ENCODE results near the gene EFNB1.

EFNB1 gene

DNA sequence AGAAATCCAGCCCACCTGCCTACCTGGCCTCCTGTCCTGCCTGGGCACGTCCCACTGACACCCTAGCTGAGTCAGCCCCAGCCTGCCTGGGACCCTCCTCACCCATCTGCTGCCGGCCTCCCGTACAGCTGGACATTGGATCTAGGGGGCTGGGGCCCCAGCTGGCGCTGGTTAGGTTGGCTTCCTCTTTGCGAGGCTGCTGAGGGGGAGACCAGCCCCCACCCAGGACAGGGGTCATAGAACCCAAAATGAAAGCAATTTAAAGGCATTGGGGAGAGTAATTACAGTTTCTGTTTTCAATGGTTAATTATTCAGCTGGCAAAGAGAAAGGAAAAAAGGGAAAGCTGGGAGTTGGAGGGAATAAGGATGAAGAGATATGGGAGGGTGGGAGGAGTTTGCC, 15.8 kb downstream of the EFNB1 start:
- no peak for DNase-seq

DNA sequence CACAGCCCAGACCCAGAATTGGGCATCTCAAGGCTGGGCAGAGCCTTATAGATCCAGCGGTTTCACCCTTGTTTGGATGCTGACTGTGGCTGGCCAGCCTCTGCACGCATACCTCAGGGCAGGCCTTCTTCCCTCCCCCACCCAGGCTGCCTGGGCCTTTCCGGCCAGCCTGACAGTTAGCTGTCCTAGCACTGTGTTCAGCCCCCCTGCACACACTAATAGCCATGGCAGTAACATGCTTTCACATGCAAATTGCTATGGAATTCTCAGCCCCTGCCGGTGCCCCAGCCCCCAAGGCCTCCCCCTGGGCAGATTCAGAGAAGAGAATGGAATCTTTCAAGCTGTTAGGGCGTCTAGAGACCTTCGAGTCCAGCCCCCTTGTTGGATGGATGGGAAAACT, 17.7 kb downstream of the EFNB1 start:
- DNase-seq = no peak

DNA sequence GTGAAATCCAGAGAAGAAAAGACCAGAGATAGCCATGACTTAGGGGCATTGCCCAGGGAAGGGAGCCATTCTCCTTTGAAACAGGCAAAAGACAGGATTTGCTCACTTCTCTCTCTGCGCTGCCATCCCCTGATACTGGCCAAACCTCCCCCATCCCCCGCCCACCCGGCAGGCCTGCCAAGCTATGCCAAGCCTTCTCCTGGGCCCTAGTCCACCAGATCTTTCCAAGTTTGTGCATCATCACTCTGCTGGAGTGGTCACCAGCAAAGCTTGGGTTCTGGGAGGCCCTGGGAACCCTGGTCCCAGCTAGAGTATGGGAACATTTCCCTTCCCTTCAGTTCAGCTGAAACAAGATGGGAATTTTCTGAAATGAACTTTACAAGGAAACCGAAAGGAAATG, 18.4 kb downstream of the EFNB1 start:
- no peak for DNase-seq

DNA sequence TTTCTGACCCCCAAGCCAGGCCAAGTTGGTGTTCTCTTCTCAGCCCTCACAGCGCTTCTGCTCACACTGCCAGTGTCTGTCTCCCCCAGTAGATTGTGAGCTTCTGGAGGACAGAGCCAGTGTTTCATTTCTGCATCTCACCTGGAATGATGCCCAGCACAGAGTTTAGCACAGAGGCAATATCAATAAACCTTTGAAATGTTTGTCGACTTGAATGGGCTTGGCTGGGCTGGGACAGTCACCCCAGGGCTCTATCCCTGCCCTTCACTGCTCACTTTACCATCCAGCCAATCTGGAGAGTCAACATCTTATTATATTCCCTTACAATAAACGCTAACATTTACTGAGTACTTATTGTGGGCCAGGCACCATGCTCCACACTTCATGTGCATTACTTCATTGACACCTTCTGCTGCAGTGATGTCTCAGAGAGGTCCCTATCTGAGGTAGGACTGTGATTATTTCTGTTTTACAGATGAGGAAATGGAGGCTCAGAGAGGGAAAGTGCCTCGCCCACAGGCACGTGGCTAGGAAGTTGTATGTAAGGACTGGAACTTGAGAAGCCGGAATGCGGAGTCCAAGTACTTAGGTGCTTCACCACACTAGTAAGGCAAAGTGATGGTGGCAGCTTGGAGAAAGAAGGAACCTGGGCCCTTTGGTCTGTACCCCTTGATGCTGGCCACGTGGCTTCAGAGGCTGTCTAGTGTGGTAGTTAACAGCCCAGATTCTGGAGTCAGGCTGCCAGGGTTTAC, 19.5 kb downstream of the EFNB1 start:
- no peak for DNase-seq

DNA sequence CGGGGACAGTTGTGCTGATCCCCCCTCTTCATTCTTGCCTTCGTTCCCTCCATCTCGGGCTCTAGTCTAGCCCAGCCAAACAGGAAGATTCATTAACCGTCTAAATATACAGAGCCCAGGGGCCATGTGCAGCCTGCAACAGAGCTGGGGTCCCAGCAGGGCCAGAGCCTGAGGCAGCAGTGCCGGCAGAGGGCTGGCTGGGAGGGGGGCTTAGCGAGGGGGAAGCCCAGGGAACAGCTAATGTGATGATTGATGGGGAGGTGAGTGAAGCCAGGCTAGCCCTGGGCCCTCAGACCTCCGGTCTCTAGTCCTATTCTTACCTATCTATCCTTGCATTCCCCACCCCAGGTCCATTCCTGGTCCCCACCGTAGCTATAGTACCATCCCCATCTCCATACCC, 22.3 kb downstream of the EFNB1 start:
- no peak for DNase-seq

DNA sequence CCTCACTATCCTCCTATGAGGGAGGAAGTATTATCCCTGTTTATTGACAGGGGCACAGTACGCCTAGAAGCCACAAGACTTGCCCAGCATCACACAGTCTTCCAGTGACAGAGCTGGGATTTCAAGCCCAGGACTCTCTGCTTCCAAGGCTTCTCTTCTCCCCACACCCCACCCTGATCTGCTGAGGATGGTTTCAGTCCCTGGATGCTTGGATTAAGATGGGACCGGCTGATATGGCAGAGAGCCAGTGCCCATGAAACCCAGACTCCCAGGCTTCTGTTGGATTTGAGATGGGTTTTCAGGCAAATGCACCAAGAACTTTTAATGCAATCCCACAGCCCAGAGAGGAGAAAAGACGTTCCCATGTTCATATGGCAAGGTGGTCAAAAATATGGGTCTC, 23.2 kb downstream of the EFNB1 start:
- DNase-seq = no peak

DNA sequence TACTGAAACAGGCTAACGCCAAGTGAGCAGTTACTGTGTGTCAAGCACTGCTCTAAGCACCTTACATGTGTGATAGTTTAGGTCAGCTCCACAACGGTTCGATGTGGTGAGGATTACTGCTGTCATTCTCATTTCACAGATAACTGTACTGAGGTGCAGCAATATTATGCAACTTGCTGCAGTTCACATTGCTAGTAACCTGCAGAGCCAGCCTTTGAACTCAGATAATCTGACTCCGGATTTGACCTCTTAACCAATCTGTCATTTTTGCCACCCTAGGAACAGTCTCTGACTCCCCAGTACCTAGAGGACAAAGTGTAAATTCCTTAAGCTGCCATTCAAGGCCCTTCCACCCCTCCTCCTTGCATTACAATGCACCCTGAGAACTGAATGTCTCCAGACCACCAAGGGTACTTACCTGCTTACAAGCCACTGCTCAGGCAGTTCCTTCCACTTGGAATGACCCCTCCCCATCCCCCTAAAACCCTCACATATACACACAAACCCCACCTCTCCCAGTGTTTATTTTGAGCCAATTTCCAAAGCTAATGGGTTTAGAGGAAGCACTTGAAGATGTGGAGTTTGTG, 24.9 kb downstream of the EFNB1 start:
- DNase-seq = no peak

DNA sequence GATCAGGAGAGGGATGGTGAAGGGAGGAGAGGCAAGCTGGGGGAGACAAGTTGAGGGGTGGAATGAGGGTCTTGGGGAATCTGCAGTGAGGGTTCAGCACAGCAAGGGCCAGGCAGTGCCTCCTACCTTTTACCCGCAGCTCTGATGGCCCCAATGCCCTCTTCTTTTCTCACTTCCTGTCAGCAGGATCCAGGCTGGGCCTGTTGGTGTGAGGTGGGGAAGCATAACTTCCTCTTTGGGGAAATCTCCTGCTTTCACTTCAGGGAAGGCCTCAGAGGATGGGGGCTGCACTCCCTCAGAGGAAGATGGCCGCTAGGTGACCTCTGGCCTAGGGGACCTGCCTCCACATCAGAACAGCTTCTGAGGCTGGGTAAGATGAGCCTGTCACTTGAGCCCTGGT, 36.5 kb downstream of the EFNB1 start:
- no peak for DNase-seq

DNA sequence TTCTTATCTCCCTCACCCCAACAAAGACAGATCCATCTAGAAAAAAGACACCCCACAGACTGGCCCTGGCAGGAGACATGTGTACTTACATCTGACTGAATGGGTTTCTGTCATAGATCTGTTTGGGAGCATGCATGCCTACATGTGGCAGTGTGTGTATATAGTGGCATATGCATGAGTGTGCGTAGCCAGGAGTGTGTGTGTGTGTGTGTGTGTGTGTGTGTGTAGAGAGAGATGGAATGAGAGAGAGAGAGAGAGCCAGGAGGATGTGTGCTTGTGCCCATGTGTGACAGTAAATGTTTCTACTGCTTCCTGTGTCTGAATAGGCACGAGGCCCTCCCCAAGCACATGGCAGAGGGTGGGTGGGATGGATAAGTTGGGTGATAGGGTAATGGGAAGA, 37.1 kb downstream of the EFNB1 start:
- DNase-seq = no peak

DNA sequence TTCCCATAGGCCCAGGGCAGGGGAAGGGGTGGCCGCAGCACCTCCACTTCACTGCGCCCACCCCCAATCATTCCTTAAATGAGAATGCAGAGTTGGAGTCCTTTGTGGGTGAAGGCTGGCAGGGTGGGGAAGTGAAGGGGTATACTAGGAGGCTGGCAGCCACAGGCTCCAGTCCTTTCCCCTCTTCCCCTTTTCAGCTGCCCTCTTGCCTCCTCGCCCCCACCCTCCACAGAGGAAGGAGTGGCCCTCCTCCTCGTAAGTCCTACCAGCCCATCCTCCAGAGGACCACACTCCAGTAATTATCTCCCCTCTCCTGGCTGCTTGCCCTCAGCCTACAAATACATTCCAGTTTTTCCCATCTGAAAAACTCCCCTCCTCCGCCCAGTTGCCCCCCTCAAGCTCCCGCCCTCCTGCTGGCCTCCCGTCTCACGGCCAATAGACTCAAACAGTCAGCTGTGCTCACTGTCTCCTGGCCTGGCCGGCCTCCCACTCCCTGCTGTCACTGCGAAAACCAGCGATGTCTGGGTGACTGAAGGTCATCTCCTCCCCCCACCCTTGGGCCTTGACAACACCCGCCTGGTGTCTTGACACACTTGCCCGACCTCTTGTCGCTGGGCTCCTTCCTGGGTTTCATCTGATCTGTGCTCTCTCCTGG, 38.8 kb downstream of the EFNB1 start:
- peak; percentile 53 for DNase-seq

DNA sequence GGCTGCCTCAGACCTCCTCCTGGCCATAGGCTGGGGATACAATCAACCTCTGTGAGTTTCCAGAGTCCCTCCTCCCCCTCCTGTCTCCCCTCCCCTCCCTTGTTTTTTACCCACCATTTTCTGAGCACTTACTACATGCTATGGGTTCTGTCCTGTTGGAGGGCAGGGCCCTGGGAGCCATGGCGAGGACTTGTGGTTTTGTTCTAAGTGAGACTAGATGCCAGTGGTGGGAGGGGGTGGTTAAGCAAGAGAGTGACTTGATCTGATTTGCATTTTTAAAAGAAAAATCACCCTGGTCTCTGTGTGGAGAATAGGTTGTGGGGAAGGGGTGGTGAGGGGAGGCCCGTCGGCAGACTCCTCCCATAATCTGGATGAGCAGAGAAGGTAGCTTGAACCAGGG, 39.5 kb downstream of the EFNB1 start:
- DNase-seq = no peak

DNA sequence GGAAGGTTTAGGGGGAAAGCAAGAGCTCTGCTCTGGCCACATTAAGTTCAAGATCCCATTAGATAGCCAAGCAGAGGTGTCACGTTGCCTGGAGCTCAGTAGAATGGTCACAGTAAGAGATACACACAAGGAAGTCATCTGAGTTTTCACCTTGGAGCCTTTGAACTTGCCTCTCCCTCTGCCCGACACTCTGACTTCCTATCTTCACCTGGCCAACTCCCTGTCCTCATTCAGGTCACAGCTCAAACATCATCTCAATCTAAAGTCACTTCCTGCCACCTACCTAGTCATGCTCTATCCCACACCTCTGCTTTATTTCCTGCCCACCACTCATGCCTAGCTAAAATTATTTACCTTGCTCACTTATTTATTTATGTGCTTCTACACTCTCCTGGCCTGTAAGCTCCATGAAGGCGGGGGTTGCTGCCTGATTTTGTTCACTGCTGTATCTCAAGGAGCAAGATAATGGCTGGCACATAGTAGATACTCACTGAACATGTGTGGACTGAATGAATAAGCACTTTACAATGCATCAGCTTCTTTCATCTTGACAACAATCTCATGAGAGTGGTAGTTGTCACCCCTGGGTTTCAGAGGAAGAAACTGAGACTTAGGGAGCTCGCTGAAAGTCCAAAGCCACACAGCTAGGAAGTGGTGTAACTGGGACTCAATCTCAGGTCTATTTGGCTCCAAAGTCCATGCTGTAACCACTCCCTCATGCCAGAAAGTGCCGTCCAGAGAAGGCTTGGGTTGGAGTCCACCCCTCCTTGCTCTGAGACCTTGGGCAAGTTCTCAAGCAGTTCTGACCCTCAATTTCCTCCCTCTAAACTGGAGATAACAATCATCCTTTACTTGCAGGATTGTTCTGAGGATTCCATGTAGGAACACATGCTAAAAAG, 40.3 kb downstream of the EFNB1 start:
- DNase-seq = no peak

DNA sequence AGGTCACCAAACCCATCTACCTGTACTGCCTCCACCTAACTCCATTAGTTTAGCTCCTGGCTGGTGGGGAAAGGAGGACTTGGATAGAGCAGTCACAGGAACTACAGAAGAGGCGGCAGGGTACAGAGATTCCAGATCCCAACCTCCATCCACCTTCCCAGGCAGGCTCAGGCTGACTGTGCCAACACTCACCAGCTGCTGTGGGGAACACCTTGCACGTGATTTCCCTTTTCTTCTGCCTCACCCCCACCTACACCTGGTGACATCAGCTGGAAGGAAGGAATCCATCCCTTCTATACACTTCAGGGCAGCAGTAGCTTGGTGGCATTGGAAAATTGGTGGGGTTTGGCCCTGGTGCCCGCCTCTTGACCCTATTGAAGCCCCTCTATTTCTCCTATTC, 41.5 kb downstream of the EFNB1 start:
- no peak for DNase-seq

DNA sequence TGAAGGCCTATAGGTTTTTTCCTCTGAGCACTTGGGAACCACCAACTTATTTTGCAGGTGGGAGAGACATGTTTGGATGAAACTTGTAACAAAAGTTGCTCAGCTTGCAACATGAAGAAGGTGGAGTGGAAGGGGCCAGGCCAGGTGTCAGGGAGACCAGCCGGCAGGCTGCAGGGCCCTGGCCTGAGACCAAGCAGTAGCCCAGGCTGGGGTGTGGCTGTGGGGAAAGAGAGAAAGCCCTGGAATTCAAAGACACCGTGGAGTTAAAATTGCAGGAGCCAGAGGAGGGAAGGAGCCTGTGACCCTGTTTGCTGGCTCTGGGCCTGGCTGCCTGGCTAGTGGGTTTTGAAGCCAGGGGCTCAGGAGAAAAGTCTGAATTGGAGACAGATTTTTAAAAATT, 43.4 kb downstream of the EFNB1 start:
- DNase-seq = no peak

DNA sequence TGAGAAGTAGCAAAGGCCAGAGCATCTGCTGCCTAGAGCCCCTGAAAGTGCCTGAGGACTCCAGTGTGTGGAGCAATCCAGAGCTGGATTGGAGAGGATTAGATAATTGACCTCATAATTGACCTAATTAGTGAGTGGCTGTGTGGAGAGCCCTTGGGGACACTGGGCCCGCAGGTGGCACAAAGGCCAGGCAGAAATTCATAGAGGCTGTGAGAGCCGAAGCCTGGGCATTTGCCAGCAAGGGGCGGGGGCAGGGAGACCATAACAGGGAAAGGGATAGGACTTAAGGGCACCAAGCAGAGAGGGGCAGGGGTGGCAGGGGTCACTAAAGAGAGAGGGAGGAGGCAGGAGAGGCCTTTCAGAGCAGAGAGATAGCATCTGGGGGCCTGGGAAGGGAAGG, 45.3 kb downstream of the EFNB1 start:
- DNase-seq = no peak

DNA sequence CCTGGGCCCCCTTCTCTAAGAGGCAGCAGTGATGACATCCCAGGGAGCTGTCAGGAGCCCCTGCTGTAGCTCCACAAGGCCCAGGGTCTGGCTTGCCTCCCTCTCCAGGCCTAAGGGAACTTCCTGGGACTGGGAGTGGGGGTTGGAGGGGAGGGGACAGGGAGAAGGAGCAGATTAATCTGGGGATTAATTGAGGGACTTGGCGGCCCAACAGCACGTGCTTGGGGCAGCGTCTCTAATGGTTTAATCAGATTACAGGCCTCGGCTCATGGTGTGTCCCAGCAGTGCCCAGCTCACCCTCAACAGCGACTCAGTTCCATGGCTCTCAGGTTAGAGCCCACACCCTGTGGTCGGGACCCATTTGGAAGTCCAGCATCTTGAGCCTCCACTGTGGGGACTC, 47.9 kb downstream of the EFNB1 start:
- no peak for DNase-seq

DNA sequence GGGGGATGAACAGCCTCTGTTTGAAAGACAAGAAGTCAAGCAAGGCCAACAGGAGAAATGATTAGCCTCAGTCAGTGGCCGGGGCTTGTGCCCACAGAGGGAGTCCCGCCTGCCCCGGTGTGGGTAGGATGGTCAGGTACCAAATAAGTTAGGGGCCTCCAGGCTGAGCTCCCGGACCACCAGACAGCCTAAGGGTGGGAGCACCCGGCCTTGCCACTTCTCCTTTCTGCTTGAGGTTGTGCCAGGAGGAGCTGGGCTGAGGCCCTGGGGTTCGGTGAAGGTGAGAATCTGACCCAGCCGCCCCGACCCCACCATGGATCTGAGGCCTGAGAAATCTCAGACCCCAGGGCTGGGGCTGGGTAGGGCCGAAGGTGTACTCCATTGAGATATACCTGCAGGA, 48.8 kb downstream of the EFNB1 start:
- DNase-seq = no peak

DNA sequence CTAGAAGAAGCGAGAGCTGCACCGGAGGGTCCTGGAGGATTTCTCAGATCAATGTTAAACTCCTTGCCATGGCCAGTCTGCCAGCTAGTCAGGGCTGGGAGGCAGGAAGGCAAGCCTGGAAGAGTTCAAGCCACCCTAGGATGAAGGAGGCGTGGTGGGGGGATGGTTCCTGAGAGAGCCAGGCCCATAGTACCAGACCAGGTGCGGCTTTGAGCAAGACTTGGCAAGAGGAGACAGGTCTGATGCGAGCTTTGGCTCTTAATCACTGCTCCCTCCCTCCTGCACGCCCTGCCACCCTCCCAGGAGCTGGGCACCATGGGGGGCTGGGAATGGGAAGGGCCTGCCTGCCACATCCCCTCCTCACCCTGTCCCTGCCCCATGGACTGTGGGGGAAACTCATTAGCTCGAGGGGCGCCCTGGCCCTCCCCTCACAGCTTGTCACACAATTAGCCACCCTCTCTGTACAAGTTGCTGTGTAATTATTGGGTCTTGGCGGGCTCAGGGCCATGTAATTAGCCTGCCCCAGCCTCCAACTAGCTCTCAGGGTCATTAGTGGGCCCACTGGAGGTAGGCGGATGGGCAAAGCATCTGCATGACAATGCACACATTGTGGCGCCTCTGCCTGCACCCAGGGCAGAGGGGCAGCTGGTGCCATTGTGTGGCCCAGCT, 50.3 kb downstream of the EFNB1 start:
- no peak for DNase-seq

DNA sequence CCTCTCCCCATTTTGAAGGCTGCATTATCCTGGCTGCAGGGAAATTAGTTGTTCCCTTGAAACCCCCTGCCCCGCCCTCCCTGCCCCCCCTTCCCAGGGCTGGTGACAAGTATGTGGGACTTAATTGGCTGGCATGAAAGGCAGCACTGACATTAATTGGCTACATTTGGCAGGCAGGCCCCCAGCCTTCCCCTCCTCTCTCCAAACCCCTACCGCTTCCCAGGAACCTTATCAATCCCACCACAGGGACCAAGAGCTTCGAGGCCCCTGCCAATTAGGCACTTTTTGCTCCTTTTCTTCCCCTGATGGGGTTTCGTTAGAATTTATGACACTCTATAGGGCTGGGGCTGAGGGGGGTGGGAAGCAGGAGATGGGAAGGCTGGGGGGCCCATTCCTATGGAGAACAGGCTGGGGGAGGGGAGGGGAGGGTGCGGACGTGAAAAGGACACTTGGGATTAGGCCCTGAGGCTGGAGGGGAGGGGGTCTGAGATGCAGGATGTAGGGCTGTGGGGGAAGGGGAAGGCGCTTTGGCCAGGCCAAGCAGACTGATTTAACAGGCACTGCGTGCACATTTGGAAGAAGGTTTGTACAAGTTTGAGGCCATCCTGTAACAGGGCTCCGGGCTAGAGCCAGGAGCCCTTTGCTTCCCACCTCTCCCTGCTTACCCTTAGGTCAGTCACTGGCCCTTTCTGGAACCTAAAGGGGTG, 52.2 kb downstream of the EFNB1 start:
- DNase-seq = no peak

DNA sequence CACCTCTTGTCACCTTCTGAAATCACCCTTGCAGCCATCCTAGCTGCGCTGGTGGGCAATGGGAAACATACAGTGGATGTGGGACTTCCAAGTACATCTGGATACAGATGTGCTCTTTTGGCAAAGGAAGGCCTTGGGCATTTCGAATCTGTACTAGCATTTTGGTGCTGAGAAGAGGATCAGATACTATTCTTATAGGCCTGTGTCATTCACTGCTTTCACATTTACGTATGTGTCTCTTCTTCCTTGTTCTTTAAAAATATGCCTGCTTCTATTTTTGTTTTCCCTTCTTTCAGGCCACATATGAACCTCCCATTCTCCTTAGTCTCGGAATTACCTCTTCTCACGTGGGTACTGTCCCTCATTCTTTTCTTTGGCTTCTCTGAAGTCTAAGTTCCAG, 53.1 kb downstream of the EFNB1 start:
- no peak for DNase-seq

DNA sequence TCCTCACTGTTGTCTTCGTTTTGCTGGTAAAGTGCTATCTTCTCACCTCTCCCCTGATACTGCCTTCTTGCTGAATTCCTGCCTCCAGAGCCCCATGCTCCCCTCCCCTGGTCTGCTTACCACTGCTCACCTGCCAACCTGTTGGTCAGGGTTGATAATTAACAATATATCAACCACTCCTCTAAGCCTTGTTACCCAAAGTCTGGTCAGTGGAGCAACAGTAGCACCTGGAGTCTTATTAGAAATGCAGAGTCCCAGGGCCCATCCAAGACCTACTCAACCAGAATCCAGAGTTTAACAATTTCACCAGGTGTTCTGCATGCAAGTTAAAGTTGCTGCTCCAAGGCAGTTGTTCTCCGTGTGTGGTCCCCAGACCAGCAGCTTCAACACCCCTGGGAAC, 55.0 kb downstream of the EFNB1 start:
- DNase-seq = no peak

DNA sequence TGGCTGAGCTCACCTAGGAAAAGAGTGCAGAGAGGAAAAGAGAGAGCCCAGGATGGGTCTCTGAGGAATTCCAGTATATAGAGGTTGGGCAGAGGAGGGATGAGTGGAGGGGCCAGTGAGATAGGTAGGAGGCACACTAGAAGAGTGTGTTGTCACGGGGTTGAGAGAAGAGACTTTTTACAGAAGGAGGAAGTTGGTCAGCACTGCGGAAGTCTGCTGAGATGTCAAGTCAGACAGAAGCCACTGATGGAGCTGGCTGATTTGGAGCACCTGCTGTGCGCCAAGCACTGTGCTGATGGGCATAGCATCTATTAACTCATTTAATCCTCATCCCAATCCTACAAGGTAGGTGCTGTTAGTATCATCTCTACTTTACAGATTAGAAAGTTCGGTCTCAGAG, 60.4 kb downstream of the EFNB1 start:
- no peak for DNase-seq
